Activated CD4-positive, alpha-beta memory T cell treated with anti-CD3 and anti-CD28 coated beads, Interleukin-2, amount 10 ng/mL, durations not matched to agents 7 days and 5 days (primary cell): ENCODE data around the gene ATG3. TPM values are rescaled to one million over a fixed set of nuclear protein-coding genes. Genes with fewer than 3 reads are reported as not detected.
A peak's percentile ranks its signal among the peaks of the same experiment; 100 is the strongest.
"Not testable (repeated sequence)": the region's sequence is repeated elsewhere in the genome, so short reads cannot be mapped to it uniquely, and the experiment has no call there.

Source experiments
- CTCF ChIA-PET: fragments of 350-600 bp; sonication (Branson Sonifier 250); formaldehyde crosslinking; loops from one replicate; lab custom pipeline; 2021; ENCODE audit warnings: antibody characterized with exemption, inconsistent platforms; lab: Charles Lee
- POLR2A ChIA-PET: fragments of 350-600 bp; sonication (Branson Sonifier 250); formaldehyde crosslinking; loops from one replicate; lab custom pipeline; 2021; ENCODE audit warnings: antibody characterized with exemption; lab: Charles Lee
- DNase-seq: peaks from one replicate; pipeline ENCODE4 v3.0.0-alpha.2; 2020
- H3K27ac Mint-ChIP-seq: one replicate; pipeline ENCODE4 v1.8.0; 2021; ENCODE audit warnings: mild to moderate bottlenecking, mixed read lengths
- H3K27me3 Mint-ChIP-seq: one replicate; pipeline ENCODE4 v1.8.0; 2021; ENCODE audit warnings: mixed read lengths
- H3K36me3 Mint-ChIP-seq: one replicate; pipeline ENCODE4 v1.8.0; 2021; ENCODE audit warnings: low read depth, mixed read lengths
- H3K4me1 Mint-ChIP-seq: one replicate; pipeline ENCODE4 v1.8.0; 2021; ENCODE audit warnings: mixed read lengths
- H3K4me3 Mint-ChIP-seq: one replicate; pipeline ENCODE4 v1.8.0; 2021; ENCODE audit warnings: mild to moderate bottlenecking, mixed read lengths
- H3K9me3 Mint-ChIP-seq: one replicate; pipeline ENCODE4 v1.8.0; 2021; ENCODE audit warnings: mixed read lengths
- total RNA-seq, 2 experiments: library from RNA; stranded (reverse); gene quantifications; one replicate each; pipeline ENCODE4 v1.2.3, GENCODE V29; 2021

Gene ATG3
- total RNA-seq, 2 experiments from 2014 or later: 74.8 to 75.3 TPM

DNA sequence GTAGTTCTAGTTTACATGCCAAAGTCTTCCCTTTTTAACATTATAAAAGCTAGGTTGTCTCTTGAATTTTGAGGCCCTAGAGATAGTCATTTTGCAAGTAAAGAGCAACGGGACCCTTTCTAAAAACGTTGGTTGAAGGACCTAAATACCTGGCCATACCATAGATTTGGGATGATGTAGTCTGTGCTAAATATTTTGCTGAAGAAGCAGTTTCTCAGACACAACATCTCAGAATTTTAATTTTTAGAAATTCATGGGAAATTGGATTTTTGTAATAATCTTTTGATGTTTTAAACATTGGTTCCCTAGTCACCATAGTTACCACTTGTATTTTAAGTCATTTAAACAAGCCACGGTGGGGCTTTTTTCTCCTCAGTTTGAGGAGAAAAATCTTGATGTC is 21.3 kb upstream of the ATG3 start:
- Mint-ChIP-seq H3K27ac (no peak overlapping the region), H3K9me3 (no peaks in the 10 kb centered on the region), H3K36me3 (peaks cover 49% of the 10 kb centered on the region), H3K4me3 (no peak overlapping the region), H3K4me1 (peaks cover 14% of the 10 kb centered on the region), H3K27me3 (no peaks in the 10 kb centered on the region)
- no peak for DNase-seq
- CTCF ChIA-PET: interaction anchor here (0.7 to 2.5 kb wide), 14 partner anchors 10 to 452 kb away, joined by 3 to 16 read pairs (median 8); no protein-coding TSS in a partner anchor
- POLR2A ChIA-PET: interaction anchor here (1.1 kb wide), 1 partner anchor 59 kb away, joined by 4 read pairs; no protein-coding TSS in a partner anchor

DNA sequence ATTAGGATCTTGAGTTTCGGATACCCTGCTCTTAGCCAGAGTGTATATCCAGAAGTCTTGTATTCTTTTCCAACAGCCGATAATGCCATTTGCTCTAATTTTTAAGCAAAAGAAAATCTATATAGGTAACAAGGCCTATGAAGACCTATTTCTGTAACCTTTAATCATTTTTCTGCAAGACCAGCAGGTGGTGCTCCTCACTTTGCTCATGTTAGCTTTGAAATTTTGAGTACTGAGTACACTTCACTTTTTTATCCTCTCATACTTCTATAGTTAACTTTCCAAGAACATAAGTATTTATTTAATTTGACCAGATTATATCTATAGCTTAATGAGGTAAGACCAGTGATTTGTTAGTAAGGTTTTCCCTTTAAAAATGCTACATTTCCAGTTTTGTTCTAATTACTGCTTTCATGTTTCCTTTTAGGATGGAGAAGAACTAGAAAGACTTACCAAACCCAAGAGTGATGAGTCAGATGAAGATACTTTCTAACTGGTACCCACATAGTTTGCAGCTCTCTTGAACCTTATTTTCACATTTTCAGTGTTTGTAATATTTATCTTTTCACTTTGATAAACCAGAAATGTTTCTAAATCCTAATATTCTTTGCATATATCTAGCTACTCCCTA is 20.6 kb upstream of the ATG3 start:
- peak; percentile 51 for DNase-seq
- H3K27me3 Mint-ChIP-seq: no peaks in the 10 kb centered on the region
- peaks cover 11% of the 10 kb centered on the region for H3K4me1 Mint-ChIP-seq
- no peak overlapping the region for H3K4me3 Mint-ChIP-seq
- CTCF ChIA-PET: interaction anchor here (0.8 to 2.5 kb wide), 21 partner anchors 9 to 453 kb away, joined by 3 to 16 read pairs (median 6); partner anchors contain the start of genes CD200R1 and SLC9C1
- POLR2A ChIA-PET: interaction anchor here (1.1 kb wide), 2 partner anchors 20 to 59 kb away, joined by 4 read pairs; partner anchors contain the start of genes ATG3 and SLC35A5
- peaks cover 44% of the 10 kb centered on the region for H3K36me3 Mint-ChIP-seq
- H3K9me3 Mint-ChIP-seq: no peaks in the 10 kb centered on the region
- H3K27ac Mint-ChIP-seq: no peak overlapping the region

DNA sequence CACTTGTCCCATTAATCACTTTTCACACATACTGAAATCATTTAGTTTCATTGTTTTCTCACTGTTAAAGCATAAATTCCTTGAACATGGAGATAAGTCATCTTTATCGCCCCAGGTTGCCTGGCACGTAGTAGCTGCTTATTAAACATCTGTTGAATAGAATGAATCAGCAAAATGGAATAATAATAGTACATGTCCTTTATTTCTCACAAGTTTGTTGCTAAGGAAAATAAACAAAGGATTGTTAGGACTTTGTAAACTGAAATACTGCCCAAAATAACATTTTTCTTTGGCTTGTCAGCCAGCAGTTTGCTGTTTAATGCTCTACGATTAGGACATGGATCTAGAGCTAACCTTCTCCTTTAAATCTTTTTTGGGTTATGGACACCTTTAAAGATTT is 17.9 kb upstream of the ATG3 start:
- CTCF ChIA-PET: interaction anchor here (1.3 to 1.6 kb wide), 2 partner anchors 63 to 400 kb away, joined by 3 read pairs; no protein-coding TSS in a partner anchor
- peaks cover 10% of the 10 kb centered on the region for H3K4me1 Mint-ChIP-seq
- no peaks in the 10 kb centered on the region for H3K9me3 Mint-ChIP-seq
- H3K27me3 Mint-ChIP-seq: no peaks in the 10 kb centered on the region
- no peak overlapping the region for H3K27ac Mint-ChIP-seq
- no peak for DNase-seq
- POLR2A ChIA-PET: no interaction called here
- H3K36me3 Mint-ChIP-seq: peaks cover 32% of the 10 kb centered on the region
- no peak overlapping the region for H3K4me3 Mint-ChIP-seq

DNA sequence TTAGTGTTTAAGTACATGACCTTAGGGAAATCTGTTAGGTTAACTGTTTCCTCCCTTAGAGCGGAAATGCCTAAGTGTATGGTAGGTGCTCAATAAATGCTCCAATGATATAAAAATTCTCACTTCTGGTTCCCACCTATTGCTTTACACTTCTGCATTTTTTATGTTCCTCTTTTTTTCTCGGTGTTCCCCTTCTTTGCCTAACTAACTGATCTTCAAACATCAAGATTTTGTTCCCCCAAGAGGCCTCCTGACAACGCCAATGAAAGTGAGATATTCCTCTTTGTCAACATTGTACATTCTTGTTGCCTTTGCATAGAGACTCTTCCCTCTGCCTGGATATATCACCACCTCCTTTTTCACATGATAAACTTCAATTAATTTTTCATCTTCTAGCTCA is 17.5 kb upstream of the ATG3 start:
- CTCF ChIA-PET: interaction anchor here (1.3 to 1.6 kb wide), 2 partner anchors 64 to 400 kb away, joined by 3 read pairs; no protein-coding TSS in a partner anchor
- H3K4me1 Mint-ChIP-seq: peaks cover 10% of the 10 kb centered on the region
- no peaks in the 10 kb centered on the region for H3K27me3 Mint-ChIP-seq
- no peak overlapping the region for H3K4me3 Mint-ChIP-seq
- H3K36me3 Mint-ChIP-seq: peaks cover 28% of the 10 kb centered on the region
- POLR2A ChIA-PET: no interaction called here
- no peak for DNase-seq
- H3K9me3 Mint-ChIP-seq: no peaks in the 10 kb centered on the region
- no peak overlapping the region for H3K27ac Mint-ChIP-seq

DNA sequence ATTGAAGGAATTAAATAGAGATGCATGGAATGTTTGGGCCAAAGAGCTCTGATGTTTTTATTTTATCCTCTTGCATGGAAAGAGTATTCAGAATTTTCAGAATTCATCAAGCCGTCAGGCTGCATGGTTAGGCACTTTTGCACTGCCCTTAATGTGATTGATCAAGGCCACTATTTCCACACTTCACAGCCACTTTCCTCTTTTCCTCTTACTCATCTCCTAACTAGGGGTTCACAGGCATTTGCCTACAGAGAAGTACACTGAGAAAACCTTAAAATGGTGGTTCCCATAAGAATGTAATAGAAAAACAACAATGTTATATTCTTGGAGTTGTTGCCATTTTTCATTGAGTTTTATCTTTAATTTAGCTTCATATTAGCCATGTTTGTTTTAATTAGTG is 10.9 kb upstream of the ATG3 start:
- Mint-ChIP-seq H3K27me3 (no peaks in the 10 kb centered on the region), H3K4me3 (no peak overlapping the region), H3K36me3 (peaks cover 44% of the 10 kb centered on the region), H3K27ac (no peak overlapping the region), H3K9me3 (no peaks in the 10 kb centered on the region), H3K4me1 (peaks cover 4% of the 10 kb centered on the region)
- CTCF ChIA-PET: interaction anchor here (1.4 to 2.4 kb wide), 2 partner anchors 10 to 162 kb away, joined by 5 to 10 read pairs; no protein-coding TSS in a partner anchor
- POLR2A ChIA-PET: no interaction called here
- DNase-seq: no peak

DNA sequence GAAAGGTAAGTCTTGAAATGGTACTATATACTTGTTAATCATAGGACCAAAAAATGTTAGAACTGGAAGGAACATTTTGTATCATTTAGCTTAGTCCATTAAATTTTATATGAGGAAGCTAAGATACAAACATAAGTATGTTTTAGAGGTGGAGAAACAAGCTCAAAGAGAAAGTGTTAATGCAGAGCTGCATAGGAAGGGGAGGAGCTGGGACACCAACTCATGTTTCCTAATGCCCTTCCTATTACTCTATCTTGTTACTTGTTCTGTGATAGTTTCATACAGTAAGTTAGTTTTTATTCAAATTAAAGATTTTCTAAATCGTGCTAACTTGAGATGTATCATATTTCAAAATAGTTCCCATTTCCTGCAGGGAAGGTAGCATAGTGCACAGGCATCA is 7.5 kb upstream of the ATG3 start:
- peaks cover 59% of the 10 kb centered on the region for H3K36me3 Mint-ChIP-seq

DNA sequence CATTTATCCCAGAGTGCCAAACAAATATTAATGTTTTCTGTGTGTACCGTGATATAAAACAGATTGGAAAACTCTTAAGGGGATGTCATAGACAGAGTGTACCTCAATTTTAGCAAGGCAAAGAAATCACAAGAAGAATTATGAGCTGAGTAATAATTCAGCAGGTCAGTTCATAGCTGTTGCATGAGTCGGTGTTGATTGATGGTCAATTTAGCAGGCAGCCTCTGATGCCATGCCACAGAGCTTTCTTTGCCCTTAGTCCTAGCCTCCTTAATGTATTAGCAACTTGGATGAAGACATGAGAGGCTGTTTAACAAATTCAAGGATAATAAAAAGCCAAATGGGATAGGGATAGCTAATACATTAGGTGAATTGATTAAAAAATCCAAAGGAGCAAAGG is 6.9 kb upstream of the ATG3 start:
- CTCF ChIA-PET: interaction anchor here (1.0 to 1.4 kb wide), 3 partner anchors 10 to 15 kb away, joined by 3 to 7 read pairs (median 6); no protein-coding TSS in a partner anchor
- DNase-seq: no peak
- H3K27me3 Mint-ChIP-seq: no peaks in the 10 kb centered on the region
- no peak overlapping the region for H3K4me3 Mint-ChIP-seq
- H3K27ac Mint-ChIP-seq: no peak overlapping the region
- H3K9me3 Mint-ChIP-seq: no peaks in the 10 kb centered on the region
- POLR2A ChIA-PET: no interaction called here
- peaks cover 17% of the 10 kb centered on the region for H3K4me1 Mint-ChIP-seq
- H3K36me3 Mint-ChIP-seq: peaks cover 53% of the 10 kb centered on the region

More for the DNA sequence above, 7.5 kb upstream of the ATG3 start:
- Mint-ChIP-seq H3K4me3 (no peak overlapping the region), H3K9me3 (no peaks in the 10 kb centered on the region), H3K27me3 (no peaks in the 10 kb centered on the region), H3K27ac (no peak overlapping the region), H3K4me1 (peaks cover 14% of the 10 kb centered on the region)
- ChIA-PET CTCF (interaction anchor here (1.0 to 1.4 kb wide), 4 partner anchors 9 to 457 kb away, joined by 3 to 7 read pairs (median 4); no protein-coding TSS in a partner anchor), POLR2A (no interaction called here)
- DNase-seq: no peak

DNA sequence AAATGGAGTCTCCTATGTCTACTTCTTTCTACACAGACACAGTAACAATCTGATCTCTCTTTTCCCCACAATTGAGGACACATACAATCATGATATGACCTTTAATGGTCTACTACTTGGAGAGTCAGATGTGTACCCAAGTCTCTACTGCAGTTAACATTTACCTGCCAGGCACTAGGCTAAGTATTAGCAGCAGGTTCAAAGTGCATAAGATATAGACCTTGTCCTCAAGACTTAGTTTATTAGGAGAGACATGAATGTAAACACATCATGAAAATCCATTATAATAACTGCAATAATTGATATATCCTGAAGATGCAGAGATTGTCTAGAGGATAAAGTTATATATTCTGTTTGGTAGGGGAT is 3.2 kb upstream of the ATG3 start:
- peaks cover 32% of the 10 kb centered on the region for H3K4me1 Mint-ChIP-seq
- no peak overlapping the region for H3K27ac Mint-ChIP-seq
- H3K9me3 Mint-ChIP-seq: no peaks in the 10 kb centered on the region
- ChIA-PET CTCF (no interaction called here), POLR2A (no interaction called here)
- no peak overlapping the region for H3K4me3 Mint-ChIP-seq
- DNase-seq: no peak
- H3K27me3 Mint-ChIP-seq: no peaks in the 10 kb centered on the region
- H3K36me3 Mint-ChIP-seq: peaks cover 33% of the 10 kb centered on the region

DNA sequence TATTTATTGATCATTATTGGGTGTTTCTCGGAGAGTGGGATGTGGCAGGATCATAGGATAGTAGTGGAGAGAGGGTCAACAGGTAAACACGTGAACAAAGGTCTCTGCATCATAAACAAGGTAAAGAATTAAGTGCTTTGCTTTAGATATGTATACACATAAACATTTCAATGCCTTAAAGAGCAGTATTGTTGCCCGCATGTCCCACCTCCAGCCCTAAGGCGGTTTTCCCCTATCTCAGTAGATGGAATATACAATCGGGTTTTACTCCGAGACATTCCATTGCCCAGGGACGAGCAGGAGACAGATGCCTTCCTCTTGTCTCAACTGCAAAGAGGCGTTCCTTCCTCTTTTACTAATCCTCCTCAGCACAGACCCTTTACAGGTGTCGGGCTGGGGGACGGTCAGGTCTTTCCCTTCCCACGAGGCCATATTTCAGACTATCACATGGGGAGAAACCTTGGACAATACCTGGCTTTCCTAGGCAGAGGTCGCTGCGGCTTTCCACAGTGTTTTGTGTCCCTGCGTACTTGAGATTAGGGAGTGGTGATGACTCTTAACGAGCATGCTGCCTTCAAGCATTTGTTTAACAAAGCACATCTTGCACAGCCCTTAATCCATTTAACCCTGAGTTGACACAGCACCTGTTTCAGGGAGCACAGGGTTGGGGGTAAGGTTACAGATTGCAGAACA is 2.6 kb upstream of the ATG3 start:
- H3K4me3 Mint-ChIP-seq, DNase-seq, CTCF ChIA-PET, H3K27ac Mint-ChIP-seq, POLR2A ChIA-PET, H3K27me3 Mint-ChIP-seq, H3K9me3 Mint-ChIP-seq: not testable (repeated sequence)
- Mint-ChIP-seq H3K36me3 (peaks cover 34% of the 10 kb centered on the region), H3K4me1 (peaks cover 36% of the 10 kb centered on the region)

DNA sequence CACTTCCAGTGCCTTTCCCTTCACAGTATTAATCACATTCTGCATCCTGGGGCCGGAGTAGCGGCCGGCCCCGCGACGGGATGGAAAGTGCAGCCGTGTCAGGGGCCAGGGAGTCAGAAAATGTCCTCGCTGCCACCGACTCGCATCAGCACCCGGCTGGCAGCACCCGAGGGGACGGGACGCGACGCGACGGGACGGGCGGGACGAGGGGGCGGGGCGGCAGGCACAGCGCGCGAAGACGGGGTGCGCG is 353 bp downstream of the ATG3 start:
- no peak for DNase-seq
- Mint-ChIP-seq H3K36me3 (peaks cover 42% of the 10 kb centered on the region), H3K4me1 (peaks cover 42% of the 10 kb centered on the region), H3K9me3 (no peaks in the 10 kb centered on the region), H3K27me3 (no peaks in the 10 kb centered on the region), H3K4me3 (peak overlapping the region; percentile 84), H3K27ac (peak overlapping the region; percentile 91)
- ChIA-PET POLR2A (interaction anchor here (0.7 to 2.4 kb wide), 21 partner anchors 9 to 582 kb away, joined by 3 to 20 read pairs (median 4); partner anchors contain the start of genes ABHD10, BTLA and CD200R1), CTCF (interaction anchor here (0.7 to 1.4 kb wide), 4 partner anchors 81 to 418 kb away, joined by 3 to 4 read pairs (median 3); no protein-coding TSS in a partner anchor)

DNA sequence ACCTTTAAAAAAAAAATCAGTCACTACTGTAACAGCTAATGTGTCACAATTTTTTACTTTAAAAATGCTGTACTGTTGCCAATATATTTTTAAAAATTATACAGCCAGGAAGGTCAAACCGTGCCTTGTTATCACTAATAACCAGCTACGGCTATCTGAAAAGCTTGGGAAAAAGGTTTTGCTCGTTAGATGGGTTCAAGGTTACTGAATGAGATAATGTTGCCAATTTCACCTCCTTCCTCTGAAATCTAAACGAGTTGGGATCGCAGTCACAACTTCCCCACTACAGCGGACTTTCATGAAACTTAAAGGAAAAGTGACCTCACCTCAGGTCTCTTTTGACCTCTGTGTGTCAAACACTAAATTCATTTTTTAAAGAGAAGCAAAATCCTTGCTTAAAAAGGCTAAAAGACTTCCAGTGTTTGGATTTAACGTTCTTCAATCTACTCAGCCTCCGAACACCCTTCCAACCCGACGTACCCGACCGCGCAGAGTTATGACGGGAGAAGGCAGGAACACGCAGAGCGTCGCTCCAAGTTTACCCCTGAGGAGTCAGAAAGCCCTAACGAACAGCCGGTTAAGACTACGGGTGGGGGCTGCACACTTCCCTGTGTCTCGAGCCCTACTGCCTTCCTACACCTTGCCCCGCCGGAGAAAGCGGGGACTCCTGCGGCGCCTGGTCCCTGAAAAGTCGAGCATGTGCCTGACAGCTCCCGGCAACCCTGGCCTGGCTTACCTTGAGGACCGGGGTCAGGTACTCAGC is 860 bp downstream of the ATG3 start:
- peak overlapping the region; percentile 84 for H3K4me3 Mint-ChIP-seq
- DNase-seq: peak; percentile 83
- no peaks in the 10 kb centered on the region for H3K27me3 Mint-ChIP-seq
- ChIA-PET CTCF (interaction anchor here (1.0 to 1.4 kb wide), 4 partner anchors 82 to 430 kb away, joined by 3 to 4 read pairs (median 4); partner anchors contain the start of gene GTPBP8), POLR2A (interaction anchor here (0.9 to 2.4 kb wide), 18 partner anchors 9 to 582 kb away, joined by 3 to 20 read pairs (median 4); partner anchors contain the start of genes ABHD10, BTLA and CD200R1)
- peaks cover 40% of the 10 kb centered on the region for H3K36me3 Mint-ChIP-seq
- H3K9me3 Mint-ChIP-seq: no peaks in the 10 kb centered on the region
- H3K27ac Mint-ChIP-seq: peak overlapping the region; percentile 91
- peaks cover 40% of the 10 kb centered on the region for H3K4me1 Mint-ChIP-seq

DNA sequence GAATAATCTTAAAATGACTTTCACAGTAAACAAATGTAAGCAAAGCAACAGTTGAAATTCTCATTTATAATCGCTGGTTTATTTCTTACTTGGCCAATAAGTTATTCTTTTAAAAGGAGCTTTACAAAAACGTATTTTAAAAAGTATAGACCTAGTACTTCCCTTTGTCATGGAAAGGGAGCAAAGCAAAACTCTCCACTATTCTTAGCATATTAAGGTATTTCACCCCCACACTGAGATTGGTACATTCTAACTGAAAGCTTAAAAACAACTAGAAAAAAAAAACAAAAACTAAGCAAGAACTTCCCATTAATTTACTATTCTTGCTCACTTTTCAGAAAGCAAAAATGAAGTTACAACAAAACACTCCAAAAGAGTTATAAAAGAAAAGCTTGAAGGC is 1.5 kb downstream of the ATG3 start:
- no peaks in the 10 kb centered on the region for H3K9me3 Mint-ChIP-seq
- H3K27me3 Mint-ChIP-seq: no peaks in the 10 kb centered on the region
- peaks cover 40% of the 10 kb centered on the region for H3K36me3 Mint-ChIP-seq
- CTCF ChIA-PET: interaction anchor here (1.0 to 1.4 kb wide), 3 partner anchors 124 to 431 kb away, joined by 3 to 4 read pairs (median 3); partner anchors contain the start of gene GTPBP8
- H3K27ac Mint-ChIP-seq: peak overlapping the region; percentile 91
- H3K4me3 Mint-ChIP-seq: peak overlapping the region; percentile 84
- DNase-seq: no peak
- POLR2A ChIA-PET: interaction anchor here (1.1 to 2.4 kb wide), 5 partner anchors 12 to 581 kb away, joined by 3 to 20 read pairs (median 4); partner anchors contain the start of genes ABHD10 and BTLA
- peaks cover 44% of the 10 kb centered on the region for H3K4me1 Mint-ChIP-seq
